GM23338 (cell line): ENCODE measurements around the gene DPP10. TPM values are rescaled to one million over a fixed set of nuclear protein-coding genes. Genes with fewer than 3 reads are reported as not detected.

Experiments used
- ATAC-seq: fragments of 200-7000 bp; cut with Tn5 transposase; 3 replicates; pipeline ENCODE4 v1.9.1; 2020
- DNase-seq: peaks from one replicate; pipeline ENCODE4 v3.0.0-alpha.2; 2015; ENCODE audit warnings: low spot score
- H2AFZ ChIP-seq: fragments of 200-600 bp; sonication (generic); 2 replicates; pipeline ENCODE4 v1.8.0; 2016; ENCODE audit warnings: antibody characterized with exemption, mild to moderate bottlenecking, moderate library complexity
- H3F3A ChIP-seq: fragments of 200-600 bp; sonication (generic); replicated peaks from 2 replicates; pipeline ENCODE4 v1.8.0; 2017; ENCODE audit warnings: antibody characterized with exemption, mixed run types, low read depth
- H3K27ac ChIP-seq: fragments of 200-600 bp; sonication (generic); 2 replicates; pipeline ENCODE4 v1.6.1; 2016; ENCODE audit warnings: low read depth
- H3K27me3 ChIP-seq: fragments of 200-600 bp; sonication (generic); 2 replicates; pipeline ENCODE4 v1.8.0; 2016; ENCODE audit warnings: mild to moderate bottlenecking, mixed run types, moderate library complexity; ENCODE audit not compliant: insufficient read depth
- H3K36me3 ChIP-seq: fragments of 200-600 bp; sonication (generic); 2 replicates; pipeline ENCODE4 v1.8.0; 2016; ENCODE audit warnings: mild to moderate bottlenecking; ENCODE audit not compliant: insufficient read depth
- H3K4me1 ChIP-seq: fragments of 200-600 bp; sonication (generic); 2 replicates; pipeline ENCODE4 v1.8.0; 2016; ENCODE audit warnings: mild to moderate bottlenecking, moderate library complexity; ENCODE audit not compliant: insufficient read depth
- H3K4me2 ChIP-seq: fragments of 200-600 bp; sonication (generic); 2 replicates; pipeline ENCODE4 v1.7.1; 2017; ENCODE audit warnings: mixed run types
- H3K4me3 ChIP-seq: fragments of 200-600 bp; sonication (generic); 2 replicates; pipeline ENCODE4 v1.6.1; 2016; ENCODE audit warnings: mixed run types
- H3K79me2 ChIP-seq: fragments of 200-600 bp; sonication (generic); replicated peaks from 2 replicates; pipeline ENCODE4 v1.8.0; 2017; ENCODE audit warnings: mild to moderate bottlenecking; ENCODE audit not compliant: insufficient read depth
- H3K9me2 ChIP-seq: fragments of 200-600 bp; sonication (generic); 2 replicates; pipeline ENCODE4 v1.8.0; 2017; ENCODE audit not compliant: insufficient read depth
- H4K20me1 ChIP-seq: fragments of 200-600 bp; sonication (generic); replicated peaks from 2 replicates; pipeline ENCODE4 v1.8.0; 2017; ENCODE audit warnings: mild to moderate bottlenecking; ENCODE audit not compliant: insufficient read depth
- H3K27ac Mint-ChIP-seq: 2 replicates; pipeline ENCODE4 v1.8.0; 2020; ENCODE audit warnings: inconsistent platforms, mild to moderate bottlenecking, moderate library complexity, mixed read lengths
- H3K27me3 Mint-ChIP-seq: 3 replicates; pipeline ENCODE4 v1.8.0; 2022; ENCODE audit warnings: low read depth, mild to moderate bottlenecking, moderate library complexity, mixed read lengths, inconsistent platforms; ENCODE audit not compliant: insufficient read depth, poor library complexity
- H3K36me3 Mint-ChIP-seq: 3 replicates; pipeline ENCODE4 v1.8.0; 2021; ENCODE audit warnings: low read depth, mild to moderate bottlenecking, inconsistent platforms, moderate library complexity, mixed read lengths
- H3K4me1 Mint-ChIP-seq: 3 replicates; pipeline ENCODE4 v1.8.0; 2020; ENCODE audit warnings: mild to moderate bottlenecking, inconsistent platforms, mixed read lengths
- H3K4me3 Mint-ChIP-seq: 3 replicates; pipeline ENCODE4 v1.8.0; 2021; ENCODE audit warnings: moderate library complexity, mild to moderate bottlenecking, inconsistent platforms, mixed read lengths
- H3K9me3 Mint-ChIP-seq: 3 replicates; pipeline ENCODE4 v1.8.0; 2020; ENCODE audit warnings: moderate library complexity, mild to moderate bottlenecking, inconsistent platforms, mixed read lengths
- CREB1 ChIP-seq: fragments of 250-450 bp; sonication (Bioruptor Pico); IDR thresholded peaks from 2 replicates; pipeline ENCODE4 v1.5.0; 2020; ENCODE audit warnings: low read depth, mild to moderate bottlenecking, moderate library complexity
- EZH2 ChIP-seq: fragments of 200-600 bp; sonication (generic); IDR thresholded peaks from one replicate; pipeline ENCODE4 v1.8.0; 2017; ENCODE audit warnings: antibody characterized with exemption, mild to moderate bottlenecking, low read depth; ENCODE audit not compliant: unreplicated experiment
- EZH2phosphoT487 ChIP-seq: fragments of 200-600 bp; sonication (generic); IDR thresholded peaks from one replicate; pipeline ENCODE4 v1.8.1; 2018; ENCODE audit warnings: antibody characterized with exemption; ENCODE audit not compliant: unreplicated experiment
- JUNB ChIP-seq: IDR thresholded peaks from one replicate; pipeline ENCODE4 v1.6.1; 2016; ENCODE audit warnings: antibody characterized with exemption; ENCODE audit not compliant: unreplicated experiment
- NANOG ChIP-seq: IDR thresholded peaks from 2 replicates; pipeline ENCODE4 v1.6.1; 2016; ENCODE audit warnings: antibody characterized with exemption, borderline replicate concordance
- POLR2AphosphoS5 ChIP-seq: IDR thresholded peaks from 2 replicates; pipeline ENCODE4 v1.6.1; 2016; ENCODE audit warnings: antibody characterized with exemption, low read depth
- STAT1 ChIP-seq: IDR thresholded peaks from one replicate; pipeline ENCODE4 v1.6.1; 2016; ENCODE audit warnings: antibody characterized with exemption; ENCODE audit not compliant: unreplicated experiment
- ZNF114 ChIP-seq: fragments of 250-450 bp; sonication (Bioruptor Pico); IDR thresholded peaks from 2 replicates; pipeline ENCODE4 v1.5.0; 2020; ENCODE audit warnings: mild to moderate bottlenecking, moderate library complexity
- ZNF331 ChIP-seq: fragments of 250-450 bp; sonication (Bioruptor Pico); IDR thresholded peaks from 2 replicates; pipeline ENCODE4 v1.5.0; 2020; ENCODE audit warnings: low read depth, mild to moderate bottlenecking, moderate library complexity
- polyA plus RNA-seq: library from polyadenylated mRNA; unstranded; fragments of >200 nt; fragmentation: Nextera tagmentation; extraction: Ambion mirVana; gene quantifications from 2 replicates; pipeline ENCODE4 v1.2.1, GENCODE V29; 2016
- total RNA-seq: library from RNA; depleted of rRNA; stranded (reverse); fragments of >200 nt; shearing (Covaris generic); gene quantifications from 2 replicates; pipeline ENCODE4 v1.2.3, GENCODE V29; 2014
- TF ChIP-seq, protein P1 (sequence below): IDR thresholded peaks from 2 replicates; pipeline ENCODE4 v1.6.1; 2016; ENCODE audit warnings: antibody characterized with exemption

DPP10 gene
- total and polyA plus RNA-seq, 2 experiments from 2014 or later = 3.6 to 14.8 TPM

DNA sequence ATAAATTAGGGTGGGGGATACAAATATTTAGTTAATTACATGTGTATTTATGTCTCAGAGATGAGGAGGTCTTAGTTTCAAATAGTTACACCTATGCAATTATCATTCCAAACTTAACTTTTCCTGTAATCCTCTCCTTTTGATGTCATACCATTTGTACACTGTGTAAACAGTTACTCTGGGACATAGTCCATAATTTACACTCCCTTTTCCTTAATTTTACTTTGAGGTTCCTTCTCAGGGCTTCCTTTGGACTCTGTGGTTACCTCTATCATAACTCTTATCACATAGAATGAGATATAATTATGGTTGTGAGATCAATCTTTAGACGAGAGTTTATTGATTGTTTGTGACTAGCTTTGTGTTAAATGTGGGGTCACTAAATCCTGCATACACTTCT, 84.4 kb downstream of the DPP10 start:
- Histone ChIP-seq H2AFZ (no peak overlapping the region), H4K20me1 (no peaks in the 10 kb centered on the region), H3K79me2 (no peaks in the 10 kb centered on the region), H3K4me1 (no peaks in the 10 kb centered on the region), H3F3A (no peaks in the 10 kb centered on the region), H3K27ac (no peak overlapping the region), H3K9me2 (0 out of 2 replicates have a peak, but pooled peaks cover 3% of the 10 kb centered on the region), H3K27me3 (no peaks in the 10 kb centered on the region), H3K4me3 (no peak overlapping the region), H3K4me2 (no peak overlapping the region), H3K36me3 (0 out of 2 replicates have a peak, but pooled peaks cover 3% of the 10 kb centered on the region)
- no peak for ATAC-seq
- no peak for DNase-seq
- Mint-ChIP-seq H3K4me1 (no peaks in the 10 kb centered on the region), H3K36me3 (peaks cover 5% of the 10 kb centered on the region; the same call in 1 of the 3 replicates), H3K9me3 (peaks cover 30% of the 10 kb centered on the region), H3K4me3 (no peak overlapping the region), H3K27ac (no peak overlapping the region), H3K27me3 (no peaks in the 10 kb centered on the region)
- TF ChIP-seq NANOG (no peak), STAT1 (no peak), ZNF331 (CRISPR knock-in tag) (no peak), EZH2 (no peak), EZH2phosphoT487 (no peak), JUNB (no peak), CREB1 (CRISPR knock-in tag) (no peak), POLR2AphosphoS5 (no peak), ZNF114 (CRISPR knock-in tag) (no peak)
- TF ChIP-seq, protein P1, sequence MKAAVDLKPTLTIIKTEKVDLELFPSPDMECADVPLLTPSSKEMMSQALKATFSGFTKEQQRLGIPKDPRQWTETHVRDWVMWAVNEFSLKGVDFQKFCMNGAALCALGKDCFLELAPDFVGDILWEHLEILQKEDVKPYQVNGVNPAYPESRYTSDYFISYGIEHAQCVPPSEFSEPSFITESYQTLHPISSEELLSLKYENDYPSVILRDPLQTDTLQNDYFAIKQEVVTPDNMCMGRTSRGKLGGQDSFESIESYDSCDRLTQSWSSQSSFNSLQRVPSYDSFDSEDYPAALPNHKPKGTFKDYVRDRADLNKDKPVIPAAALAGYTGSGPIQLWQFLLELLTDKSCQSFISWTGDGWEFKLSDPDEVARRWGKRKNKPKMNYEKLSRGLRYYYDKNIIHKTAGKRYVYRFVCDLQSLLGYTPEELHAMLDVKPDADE = no peak

DNA sequence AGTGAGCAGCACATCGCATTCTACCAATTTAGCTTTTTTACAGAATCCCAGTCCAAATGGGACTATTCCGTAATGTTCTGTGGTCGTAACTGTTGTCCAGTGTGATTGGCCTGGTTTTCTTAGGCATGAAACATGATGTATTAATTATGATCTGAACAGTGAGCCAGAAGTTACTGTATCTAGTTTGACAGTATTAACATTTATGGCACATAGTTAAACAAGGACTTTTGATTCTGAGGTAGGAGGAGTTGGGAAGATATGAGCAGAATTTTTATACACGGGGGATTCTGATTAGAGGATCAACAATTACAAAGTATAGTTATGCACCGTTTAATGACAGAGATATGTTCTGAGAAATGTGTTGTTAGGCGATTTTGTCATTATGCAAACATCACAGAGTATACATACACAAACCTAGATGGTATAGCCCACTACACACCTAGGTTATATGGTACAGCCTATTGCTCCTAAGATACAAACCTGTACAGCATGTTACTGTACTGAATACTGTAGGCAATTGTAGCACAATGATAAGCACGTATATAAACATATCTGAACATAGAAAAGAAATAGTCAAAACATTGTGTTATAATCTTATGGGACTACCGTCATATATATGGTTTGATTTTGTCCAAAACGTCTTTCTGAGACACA, 85.0 kb downstream of the DPP10 start:
- Histone ChIP-seq H2AFZ (no peak overlapping the region), H3F3A (no peaks in the 10 kb centered on the region), H3K36me3 (0 out of 2 replicates have a peak, but pooled peaks cover 3% of the 10 kb centered on the region), H3K79me2 (no peaks in the 10 kb centered on the region), H3K4me2 (no peak overlapping the region), H4K20me1 (no peaks in the 10 kb centered on the region), H3K9me2 (0 out of 2 replicates have a peak, but pooled peaks cover 3% of the 10 kb centered on the region), H3K4me1 (no peaks in the 10 kb centered on the region), H3K4me3 (no peak overlapping the region), H3K27me3 (no peaks in the 10 kb centered on the region), H3K27ac (no peak overlapping the region)
- DNase-seq (no peak), ATAC-seq (no peak)
- H3K27me3 Mint-ChIP-seq = no peaks in the 10 kb centered on the region
- peaks cover 26% of the 10 kb centered on the region for H3K9me3 Mint-ChIP-seq
- H3K36me3 Mint-ChIP-seq = peaks cover 4% of the 10 kb centered on the region; the same call in 1 of the 3 replicates
- no peak for TF ChIP-seq STAT1
- no peak for TF ChIP-seq POLR2AphosphoS5
- TF ChIP-seq EZH2phosphoT487 = no peak
- H3K4me3 Mint-ChIP-seq = no peak overlapping the region
- H3K4me1 Mint-ChIP-seq = no peaks in the 10 kb centered on the region
- H3K27ac Mint-ChIP-seq = no peak overlapping the region
